ENCODE results near the gene CD99L2. TPM values are rescaled to one million over a fixed set of nuclear protein-coding genes. Genes with fewer than 3 reads are reported as not detected.
A peak's percentile ranks its signal among the peaks of the same experiment; 100 is the strongest.

Gene CD99L2
- total and polyA plus RNA-seq, 4 donors = 45.0 to 130 (median 108) TPM

DNA sequence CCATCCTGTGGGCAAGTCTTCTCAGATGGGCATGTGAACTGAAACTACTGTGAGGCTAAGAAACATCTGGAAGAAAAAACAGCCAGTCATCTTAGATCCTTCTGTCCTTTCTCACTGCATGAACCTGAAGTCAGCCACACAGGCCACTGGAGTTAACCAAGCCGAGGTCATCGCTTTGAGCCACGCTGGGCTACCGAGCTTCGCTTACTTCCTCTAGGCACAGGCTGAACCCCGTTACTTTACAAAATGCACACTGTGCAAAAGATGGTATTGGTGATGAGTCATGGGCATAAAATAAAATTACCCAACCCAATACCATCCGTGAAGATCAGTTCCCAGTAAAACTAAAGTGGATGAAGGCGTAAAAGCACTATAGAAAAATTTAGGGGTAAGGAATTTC, 119.1 kb downstream of the CD99L2 start:
- no CpG with 5 or more reads among the region's 8 CpGs for WGBS (ENCODE audit: insufficient coverage)
- no peaks in the 10 kb centered on the region for H3K27me3 ChIP-seq (ENCODE audit: control insufficient read depth, insufficient read depth, low read length)

DNA sequence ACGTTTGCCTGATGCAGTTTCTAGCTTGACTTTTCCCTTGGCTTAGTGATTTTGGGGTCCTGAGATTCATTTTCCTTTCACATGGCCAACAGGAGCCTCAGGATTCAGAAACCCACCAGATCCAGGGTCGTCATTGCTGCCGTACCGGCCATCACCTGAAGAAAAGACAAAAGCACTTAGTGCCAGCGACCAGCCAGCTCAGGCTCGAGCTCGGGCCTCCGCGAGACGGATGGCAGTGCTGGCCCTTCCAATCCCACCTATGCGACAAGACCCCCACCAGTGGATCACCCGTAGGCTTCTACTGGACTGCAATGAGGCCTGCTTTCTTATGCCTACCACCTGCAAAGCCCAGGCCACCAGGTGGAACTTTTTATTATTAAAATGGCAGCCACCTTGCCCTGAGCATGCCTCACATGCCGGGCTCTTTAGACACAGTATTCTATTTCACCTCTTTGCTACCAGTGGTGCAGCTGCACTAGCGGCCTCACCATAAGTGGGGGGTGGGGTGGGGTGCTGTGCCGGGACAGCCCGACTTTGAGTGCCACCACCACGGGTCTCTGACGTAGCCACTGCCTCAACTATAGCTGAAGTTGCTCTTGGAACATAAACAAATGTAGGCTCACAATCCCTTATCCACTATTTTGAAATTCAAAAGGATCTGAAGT, 121.0 kb downstream of the CD99L2 start:
- peaks cover 14% of the 10 kb centered on the region for H3K4me1 ChIP-seq (ENCODE audit: control insufficient read depth, insufficient read depth, low read length)
- peaks cover 22% of the 10 kb centered on the region for H3K36me3 ChIP-seq (ENCODE audit: control insufficient read depth, insufficient read depth, low read length)
- H3K4me3 ChIP-seq (ENCODE audit: low read depth, low read length) = no peak overlapping the region
- no peak for DNase-seq (ENCODE audit: low read depth in 4 of 6, low spot score in 6 of 6)
- H3K9me3 ChIP-seq (ENCODE audit: control insufficient read depth, insufficient read depth, low read length) = no peaks in the 10 kb centered on the region
- no peak overlapping the region for H3K27ac ChIP-seq (ENCODE audit: low read depth, low read length)
- no peaks in the 10 kb centered on the region for H3K27me3 ChIP-seq (ENCODE audit: control insufficient read depth, insufficient read depth, low read length)
- WGBS (ENCODE audit: insufficient coverage) = 89% methylated on average over 12 of the region's 18 CpGs

More for the DNA sequence above, 119.1 kb downstream of the CD99L2 start:
- Histone ChIP-seq H3K4me3 (ENCODE audit: low read depth, low read length) (no peak overlapping the region), H3K4me1 (ENCODE audit: control insufficient read depth, insufficient read depth, low read length) (peaks cover 13% of the 10 kb centered on the region), H3K9me3 (ENCODE audit: control insufficient read depth, insufficient read depth, low read length) (no peaks in the 10 kb centered on the region), H3K27ac (ENCODE audit: low read depth, low read length) (no peak overlapping the region), H3K36me3 (ENCODE audit: control insufficient read depth, insufficient read depth, low read length) (peaks cover 20% of the 10 kb centered on the region)
- DNase-seq (ENCODE audit: low read depth in 4 of 6, low spot score in 6 of 6) = no peak

DNA sequence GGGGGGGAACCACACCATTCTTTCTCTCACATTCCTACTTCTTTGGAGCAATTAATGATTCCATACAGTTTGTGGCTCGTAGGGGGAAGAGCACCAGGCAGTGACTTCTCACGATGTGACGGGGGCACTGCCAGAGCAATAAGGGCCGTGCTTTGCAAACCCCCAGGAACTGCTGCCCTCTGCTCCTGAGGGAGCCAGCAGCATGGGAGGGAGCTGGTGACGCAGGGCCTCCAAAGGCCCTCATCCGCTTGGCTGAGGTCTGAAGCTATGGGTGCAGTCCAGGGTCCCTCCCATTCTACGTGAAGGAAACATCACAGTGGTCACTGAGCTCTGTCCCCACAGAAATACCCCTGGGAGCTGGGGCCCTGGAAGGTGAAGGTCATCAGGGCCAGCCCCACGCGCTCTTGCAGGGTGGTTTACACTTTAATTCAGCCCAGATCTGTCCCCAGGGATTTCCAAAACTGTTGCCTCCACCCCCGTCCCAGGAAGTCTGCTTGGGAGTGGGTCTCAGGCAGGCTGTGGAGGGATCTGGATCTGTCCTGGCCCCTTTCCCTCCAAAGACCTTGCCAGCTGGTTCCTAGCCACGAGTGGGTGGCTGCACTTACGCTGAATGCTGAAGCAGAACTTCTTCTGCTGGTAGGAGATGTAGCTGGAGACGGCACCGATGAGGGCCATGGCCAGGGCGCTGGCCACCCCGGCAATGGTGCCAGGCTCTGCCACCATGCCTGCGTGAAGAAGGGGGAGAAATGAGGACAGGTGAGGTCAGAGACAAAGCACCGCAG, 122.7 kb downstream of the CD99L2 start:
- Histone ChIP-seq H3K4me1 (ENCODE audit: control insufficient read depth, insufficient read depth, low read length) (peaks cover 14% of the 10 kb centered on the region), H3K27me3 (ENCODE audit: control insufficient read depth, insufficient read depth, low read length) (no peaks in the 10 kb centered on the region), H3K4me3 (ENCODE audit: low read depth, low read length) (no peak overlapping the region), H3K9me3 (ENCODE audit: control insufficient read depth, insufficient read depth, low read length) (no peaks in the 10 kb centered on the region), H3K27ac (ENCODE audit: low read depth, low read length) (no peak overlapping the region), H3K36me3 (ENCODE audit: control insufficient read depth, insufficient read depth, low read length) (peaks cover 34% of the 10 kb centered on the region)
- 72% methylated on average over 17 of the region's 18 CpGs for WGBS (ENCODE audit: insufficient coverage)
- DNase-seq (ENCODE audit: low read depth in 4 of 6, low spot score in 6 of 6) = no peak

DNA sequence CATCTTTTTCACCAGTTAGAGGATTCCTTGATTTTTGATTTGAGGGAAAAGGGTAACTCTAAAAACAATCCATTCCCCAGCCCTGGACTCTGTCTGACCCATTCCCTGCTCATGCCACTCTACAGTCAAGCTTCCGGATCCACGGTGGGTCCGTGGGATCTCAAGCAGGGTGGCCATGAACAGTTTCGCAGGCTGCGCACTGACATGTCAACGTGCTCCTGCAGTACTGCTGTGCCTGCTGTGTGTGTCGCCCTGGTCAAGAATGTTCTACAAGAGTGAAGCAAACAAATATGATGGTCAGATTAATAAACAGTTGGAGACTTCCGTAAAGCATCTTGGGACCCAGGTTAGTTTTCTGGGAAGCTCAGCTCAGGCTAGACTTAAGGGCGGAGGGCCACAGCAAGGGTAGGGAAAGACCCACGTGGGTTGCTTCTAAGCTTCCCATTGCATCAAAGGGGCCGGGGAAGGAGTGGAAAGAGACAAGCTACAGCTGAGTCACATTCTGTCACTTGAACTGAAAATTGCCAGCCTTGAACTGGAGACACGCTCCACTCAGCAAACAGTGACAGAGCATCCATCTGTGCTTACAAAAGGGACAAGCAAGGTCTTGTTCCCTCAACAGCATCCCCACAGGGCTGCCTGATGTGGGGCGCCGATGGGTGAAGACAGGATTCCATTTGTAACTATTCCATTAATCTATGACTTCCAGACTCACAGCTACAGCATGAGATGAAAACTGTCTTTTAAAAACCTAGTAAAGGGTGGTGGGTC, 123.5 kb downstream of the CD99L2 start:
- Histone ChIP-seq H3K27me3 (ENCODE audit: control insufficient read depth, insufficient read depth, low read length) (no peaks in the 10 kb centered on the region), H3K9me3 (ENCODE audit: control insufficient read depth, insufficient read depth, low read length) (no peaks in the 10 kb centered on the region), H3K4me3 (ENCODE audit: low read depth, low read length) (no peak overlapping the region), H3K36me3 (ENCODE audit: control insufficient read depth, insufficient read depth, low read length) (peaks cover 40% of the 10 kb centered on the region), H3K4me1 (ENCODE audit: control insufficient read depth, insufficient read depth, low read length) (peaks cover 14% of the 10 kb centered on the region), H3K27ac (ENCODE audit: low read depth, low read length) (no peak overlapping the region)
- DNase-seq (ENCODE audit: low read depth in 4 of 6, low spot score in 6 of 6) = peak in 2 of 6 donors; percentile 14 to 41
- 84% methylated on average over 12 of the region's 14 CpGs for WGBS (ENCODE audit: insufficient coverage)

DNA sequence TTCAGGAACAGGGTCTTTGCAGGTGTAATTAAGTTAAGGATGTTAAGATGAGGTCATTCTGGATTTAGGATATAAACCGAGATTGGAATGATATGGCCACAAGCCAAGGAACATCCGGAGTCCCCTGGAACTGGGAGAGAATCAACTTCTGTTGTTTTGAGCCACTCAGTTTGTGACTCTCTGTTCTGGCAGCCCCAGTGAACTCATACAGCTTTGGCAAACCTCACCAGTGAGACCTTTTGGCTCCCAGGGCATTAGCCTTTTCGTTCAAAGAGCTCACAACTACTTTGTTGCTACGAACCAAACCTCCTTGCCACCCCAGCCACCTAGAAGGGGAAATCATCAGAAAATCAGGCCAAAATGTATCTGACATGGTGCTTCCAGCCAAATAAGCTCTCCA, 124.8 kb downstream of the CD99L2 start:
- DNase-seq (ENCODE audit: low read depth in 4 of 6, low spot score in 6 of 6) = no peak
- H3K9me3 ChIP-seq (ENCODE audit: control insufficient read depth, insufficient read depth, low read length) = no peaks in the 10 kb centered on the region
- peaks cover 53% of the 10 kb centered on the region for H3K36me3 ChIP-seq (ENCODE audit: control insufficient read depth, insufficient read depth, low read length)
- WGBS (ENCODE audit: insufficient coverage) = 70% methylated on average over 4 of the region's 4 CpGs
- no peaks in the 10 kb centered on the region for H3K27me3 ChIP-seq (ENCODE audit: control insufficient read depth, insufficient read depth, low read length)
- H3K4me3 ChIP-seq (ENCODE audit: low read depth, low read length) = no peak overlapping the region
- peaks cover 14% of the 10 kb centered on the region for H3K4me1 ChIP-seq (ENCODE audit: control insufficient read depth, insufficient read depth, low read length)
- no peak overlapping the region for H3K27ac ChIP-seq (ENCODE audit: low read depth, low read length)

DNA sequence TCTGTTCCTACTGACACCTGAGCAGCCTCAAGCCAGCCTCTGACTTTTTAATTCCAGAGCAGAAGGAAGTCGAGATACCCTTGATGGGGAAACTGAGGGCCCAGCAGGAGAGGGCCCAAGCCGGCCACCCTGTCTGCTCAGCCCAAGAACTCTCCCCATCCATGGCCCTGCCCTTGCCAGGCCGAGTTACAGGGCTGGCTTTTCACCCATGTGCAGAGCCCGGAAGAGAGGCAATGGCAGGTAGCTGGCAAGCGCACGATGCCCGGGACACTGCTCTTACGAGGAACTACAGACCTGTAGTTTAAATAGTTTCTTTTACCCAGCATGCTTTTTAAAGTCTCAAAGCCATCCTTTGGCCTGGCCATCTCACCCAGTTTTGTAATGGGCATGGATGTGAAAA, 125.4 kb downstream of the CD99L2 start:
- H3K36me3 ChIP-seq (ENCODE audit: control insufficient read depth, insufficient read depth, low read length) = peaks cover 58% of the 10 kb centered on the region
- H3K4me3 ChIP-seq (ENCODE audit: low read depth, low read length) = no peak overlapping the region
- no peak for DNase-seq (ENCODE audit: low read depth in 4 of 6, low spot score in 6 of 6)
- H3K9me3 ChIP-seq (ENCODE audit: control insufficient read depth, insufficient read depth, low read length) = no peaks in the 10 kb centered on the region
- WGBS (ENCODE audit: insufficient coverage) = 73% methylated on average over 4 of the region's 8 CpGs
- no peaks in the 10 kb centered on the region for H3K27me3 ChIP-seq (ENCODE audit: control insufficient read depth, insufficient read depth, low read length)
- H3K4me1 ChIP-seq (ENCODE audit: control insufficient read depth, insufficient read depth, low read length) = peaks cover 14% of the 10 kb centered on the region
- H3K27ac ChIP-seq (ENCODE audit: low read depth, low read length) = no peak overlapping the region

DNA sequence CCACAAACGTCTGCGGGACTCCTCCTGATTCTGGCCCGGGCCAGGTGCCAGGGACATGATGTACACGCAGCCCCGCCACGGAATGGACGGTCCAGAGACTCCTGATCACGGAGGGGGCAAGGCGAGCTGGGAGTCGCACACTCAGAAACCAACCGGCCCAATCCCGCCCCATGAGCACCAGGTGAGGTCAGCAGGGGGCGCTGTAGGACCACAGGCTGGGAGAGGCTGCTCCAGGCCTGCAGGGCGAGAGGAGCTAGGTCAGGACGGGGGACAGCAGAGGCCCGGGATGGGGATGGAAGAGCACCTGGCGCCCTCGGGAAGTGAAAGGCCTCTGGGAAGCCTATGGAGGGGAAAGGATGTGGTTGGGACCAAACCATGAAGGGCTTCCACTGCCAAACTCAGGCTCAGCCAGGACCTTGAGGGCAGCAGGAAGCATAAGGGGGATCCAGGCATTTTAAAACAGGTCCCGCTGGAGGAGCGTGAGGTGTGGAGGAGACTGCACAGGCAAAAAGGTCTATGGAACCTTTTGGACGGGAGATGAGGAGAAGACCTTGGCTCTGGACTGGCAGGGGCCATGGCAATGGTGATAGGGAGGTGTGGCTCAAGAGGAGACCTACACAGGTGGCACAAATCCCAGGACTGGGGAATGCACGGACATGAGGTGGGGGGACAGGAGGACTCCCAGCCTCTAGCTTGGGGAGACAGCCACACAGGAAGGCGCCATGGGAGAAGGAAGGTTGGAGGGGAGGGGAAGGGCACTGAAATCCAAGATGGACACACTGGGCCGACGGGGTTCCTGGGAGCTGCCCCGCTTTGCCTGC, 126.1 kb downstream of the CD99L2 start:
- no peak overlapping the region for H3K4me3 ChIP-seq (ENCODE audit: low read depth, low read length)
- peaks cover 14% of the 10 kb centered on the region for H3K4me1 ChIP-seq (ENCODE audit: control insufficient read depth, insufficient read depth, low read length)
- WGBS (ENCODE audit: insufficient coverage) = 27% methylated on average over 23 of the region's 26 CpGs
- no peaks in the 10 kb centered on the region for H3K9me3 ChIP-seq (ENCODE audit: control insufficient read depth, insufficient read depth, low read length)
- peaks cover 58% of the 10 kb centered on the region for H3K36me3 ChIP-seq (ENCODE audit: control insufficient read depth, insufficient read depth, low read length)
- no peak overlapping the region for H3K27ac ChIP-seq (ENCODE audit: low read depth, low read length)
- H3K27me3 ChIP-seq (ENCODE audit: control insufficient read depth, insufficient read depth, low read length) = no peaks in the 10 kb centered on the region
- peak in 5 of 6 donors; percentile 17 to 78 (median 42) for DNase-seq (ENCODE audit: low read depth in 4 of 6, low spot score in 6 of 6)

DNA sequence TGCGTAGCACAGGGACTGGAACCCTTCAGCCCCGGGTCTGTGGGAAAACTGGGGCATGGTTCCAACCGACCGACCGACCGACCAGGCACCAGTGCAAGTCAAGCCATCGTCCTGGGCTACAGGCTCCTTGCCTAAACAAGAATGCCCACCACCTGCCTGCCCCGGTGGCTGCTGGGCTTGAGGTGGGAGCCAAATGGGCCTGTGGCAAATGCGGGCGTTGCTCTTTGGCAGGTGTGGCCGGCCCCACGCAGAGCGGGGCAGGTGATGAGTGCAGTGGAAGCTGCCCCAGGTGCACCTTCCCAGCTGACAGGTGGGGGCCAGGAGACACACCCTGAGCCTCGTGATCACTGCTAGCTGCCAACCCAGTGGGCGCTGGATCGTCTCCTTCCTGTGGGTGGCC, 127.4 kb downstream of the CD99L2 start:
- Histone ChIP-seq H3K4me1 (ENCODE audit: control insufficient read depth, insufficient read depth, low read length) (peaks cover 14% of the 10 kb centered on the region), H3K9me3 (ENCODE audit: control insufficient read depth, insufficient read depth, low read length) (no peaks in the 10 kb centered on the region), H3K27ac (ENCODE audit: low read depth, low read length) (no peak overlapping the region), H3K4me3 (ENCODE audit: low read depth, low read length) (no peak overlapping the region), H3K36me3 (ENCODE audit: control insufficient read depth, insufficient read depth, low read length) (peaks cover 61% of the 10 kb centered on the region), H3K27me3 (ENCODE audit: control insufficient read depth, insufficient read depth, low read length) (no peaks in the 10 kb centered on the region)
- WGBS (ENCODE audit: insufficient coverage) = 85% methylated on average over 16 of the region's 16 CpGs
- DNase-seq (ENCODE audit: low read depth in 4 of 6, low spot score in 6 of 6) = no peak

DNA sequence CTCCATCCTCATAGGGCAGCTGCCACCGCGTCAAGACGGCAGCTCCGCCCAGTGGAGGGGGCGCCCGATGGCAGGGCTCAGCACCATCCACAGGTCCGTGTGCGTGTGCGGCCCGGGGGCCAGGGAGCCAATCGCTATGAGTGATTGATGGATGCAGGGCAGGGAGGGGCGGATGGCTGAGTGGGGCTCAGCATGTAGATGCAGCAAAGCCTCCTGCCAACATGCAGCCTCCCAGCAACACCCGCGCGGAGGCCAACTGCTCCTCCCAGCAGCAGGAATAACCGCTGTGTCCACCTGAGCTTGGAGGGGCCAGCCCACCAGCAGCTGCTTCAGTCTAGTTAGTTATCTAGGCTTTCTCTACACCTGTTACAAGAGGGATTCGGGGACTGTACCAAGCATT, 127.8 kb downstream of the CD99L2 start:
- Histone ChIP-seq H3K27me3 (ENCODE audit: control insufficient read depth, insufficient read depth, low read length) (no peaks in the 10 kb centered on the region), H3K4me3 (ENCODE audit: low read depth, low read length) (no peak overlapping the region), H3K27ac (ENCODE audit: low read depth, low read length) (no peak overlapping the region), H3K36me3 (ENCODE audit: control insufficient read depth, insufficient read depth, low read length) (peaks cover 60% of the 10 kb centered on the region), H3K9me3 (ENCODE audit: control insufficient read depth, insufficient read depth, low read length) (no peaks in the 10 kb centered on the region), H3K4me1 (ENCODE audit: control insufficient read depth, insufficient read depth, low read length) (peaks cover 9% of the 10 kb centered on the region)
- DNase-seq (ENCODE audit: low read depth in 4 of 6, low spot score in 6 of 6) = no peak
- WGBS (ENCODE audit: insufficient coverage) = 81% methylated on average over 17 of the region's 17 CpGs
